DMS53 treated with DMSO at 0.1 percent for 48 hours (cell line): ENCODE measurements around the gene NES.

Source experiments
- DNase-seq: peaks from one replicate; lab custom pipeline; 2025; ENCODE audit not compliant: unreplicated experiment; lab: John Stamatoyannopoulos, UW

Gene NES

GRCh38 chr1:156704166-156704711 lies 27.0 kb upstream of the NES start:
- no peak for DNase-seq

GRCh38 chr1:156703741-156704140 lies 26.5 kb upstream of the NES start:
- DNase-seq: no peak

GRCh38 chr1:156703336-156703735 lies 26.1 kb upstream of the NES start:
- no peak for DNase-seq

GRCh38 chr1:156700736-156701531 lies 23.7 kb upstream of the NES start:
- no peak for DNase-seq

GRCh38 chr1:156698995-156699394 lies 21.8 kb upstream of the NES start:
- DNase-seq: no peak

GRCh38 chr1:156697481-156697880 lies 20.3 kb upstream of the NES start:
- DNase-seq: peak; percentile 56

- no peak for DNase-seq
Observed at GRCh38 chr1:156696755-156697154, 19.5 kb upstream of the NES start.

- no peak for DNase-seq
Observed at GRCh38 chr1:156694690-156694962, 17.4 kb upstream of the NES start.

GRCh38 chr1:156693848-156694689 lies 16.9 kb upstream of the NES start:
- no peak for DNase-seq

GRCh38 chr1:156692925-156693847 lies 16.0 kb upstream of the NES start:
- peak; percentile 47 for DNase-seq

- DNase-seq: no peak
Observed at GRCh38 chr1:156692441-156692924, 15.3 kb upstream of the NES start.

- DNase-seq: no peak
Observed at GRCh38 chr1:156691665-156692440, 14.6 kb upstream of the NES start.

- no peak for DNase-seq
Observed at GRCh38 chr1:156691191-156691590, 14.0 kb upstream of the NES start.

- no peak for DNase-seq
Observed at GRCh38 chr1:156690675-156691036, 13.4 kb upstream of the NES start.

GRCh38 chr1:156689953-156690674 lies 12.9 kb upstream of the NES start:
- no peak for DNase-seq

- peak; percentile 80 for DNase-seq
Observed at GRCh38 chr1:156689035-156689952, 12.1 kb upstream of the NES start.

GRCh38 chr1:156684227-156684782 lies 7.1 kb upstream of the NES start:
- no peak for DNase-seq

GRCh38 chr1:156682166-156682890 lies 5.1 kb upstream of the NES start:
- DNase-seq: no peak
